Measurements from ENCODE around the gene TECTB.

DNA sequence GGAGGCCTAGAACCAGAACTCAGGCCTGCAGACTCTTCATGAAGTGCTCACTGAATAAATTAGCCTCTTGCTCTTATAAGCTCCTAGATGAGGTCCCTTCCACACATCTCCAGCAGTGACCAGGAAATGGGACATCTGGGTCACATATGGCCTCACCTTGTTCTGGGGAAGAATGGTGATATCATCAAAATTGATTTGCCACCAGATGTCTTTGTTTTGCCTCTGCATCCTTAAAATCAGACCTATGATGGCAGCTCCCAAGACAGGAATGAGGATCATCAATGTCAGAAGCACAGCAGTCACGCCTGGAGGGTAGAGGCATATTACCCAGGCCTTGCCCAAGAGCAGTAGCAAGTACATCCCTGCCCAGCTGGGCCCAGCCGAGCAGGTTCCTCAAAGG is 57.4 kb downstream of the TECTB start:
- TF ChIP-seq, protein P1, sequence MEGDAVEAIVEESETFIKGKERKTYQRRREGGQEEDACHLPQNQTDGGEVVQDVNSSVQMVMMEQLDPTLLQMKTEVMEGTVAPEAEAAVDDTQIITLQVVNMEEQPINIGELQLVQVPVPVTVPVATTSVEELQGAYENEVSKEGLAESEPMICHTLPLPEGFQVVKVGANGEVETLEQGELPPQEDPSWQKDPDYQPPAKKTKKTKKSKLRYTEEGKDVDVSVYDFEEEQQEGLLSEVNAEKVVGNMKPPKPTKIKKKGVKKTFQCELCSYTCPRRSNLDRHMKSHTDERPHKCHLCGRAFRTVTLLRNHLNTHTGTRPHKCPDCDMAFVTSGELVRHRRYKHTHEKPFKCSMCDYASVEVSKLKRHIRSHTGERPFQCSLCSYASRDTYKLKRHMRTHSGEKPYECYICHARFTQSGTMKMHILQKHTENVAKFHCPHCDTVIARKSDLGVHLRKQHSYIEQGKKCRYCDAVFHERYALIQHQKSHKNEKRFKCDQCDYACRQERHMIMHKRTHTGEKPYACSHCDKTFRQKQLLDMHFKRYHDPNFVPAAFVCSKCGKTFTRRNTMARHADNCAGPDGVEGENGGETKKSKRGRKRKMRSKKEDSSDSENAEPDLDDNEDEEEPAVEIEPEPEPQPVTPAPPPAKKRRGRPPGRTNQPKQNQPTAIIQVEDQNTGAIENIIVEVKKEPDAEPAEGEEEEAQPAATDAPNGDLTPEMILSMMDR (IDR thresholded peaks at IDR 0.05 in 2 of 3, conservative IDR thresholded peaks at IDR 0.05 in 1 of 3; ENCODE audit: borderline replicate concordance in 1 of 3, insufficient read depth in 1 of 3, low read depth in 2 of 3, low read length in 2 of 3): no peak
- TF ChIP-seq POLR2A (IDR thresholded peaks at IDR 0.05; ENCODE audit: borderline replicate concordance, extremely low read depth, insufficient read depth, insufficient read length) (no peak), EZH2 (IDR thresholded peaks at IDR 0.05) (no peak), YY1 (IDR thresholded peaks at IDR 0.05; ENCODE audit: extremely low read depth, insufficient replicate concordance, low read depth, low read length) (no peak), SP1 (IDR thresholded peaks at IDR 0.05; ENCODE audit: low read depth) (no peak), ZNF274 (IDR thresholded peaks at IDR 0.05; ENCODE audit: low read depth, low read length) (no peak), JUND (IDR thresholded peaks at IDR 0.05) (no peak)

Data from HCT116 (cell line).